ENCODE measurements around the gene COL25A1. TPM values are rescaled to one million over a fixed set of nuclear protein-coding genes. Genes with fewer than 3 reads are reported as not detected.

COL25A1 gene
- total RNA-seq, 1 experiment from 2014 or later: not detected

GRCh38 chr4:109232681-109233080 lies 69.8 kb downstream of the COL25A1 start:
- intact Hi-C loops (cut with micrococcal nuclease; ENCODE audit: unreplicated experiment): no loop called here
- Mint-ChIP-seq H3K27me3 (ENCODE audit: unreplicated experiment) (no peaks in the 10 kb centered on the region), H3K4me3 (ENCODE audit: low read depth, unreplicated experiment) (no peak overlapping the region), H3K4me1 (ENCODE audit: low read depth, unreplicated experiment) (no peaks in the 10 kb centered on the region), H3K27ac (ENCODE audit: unreplicated experiment) (no peak overlapping the region), H3K9me3 (ENCODE audit: low read depth, unreplicated experiment) (peaks cover 3% of the 10 kb centered on the region), H3K36me3 (ENCODE audit: insufficient read depth, unreplicated experiment) (no peaks in the 10 kb centered on the region)
- CTCF ChIA-PET: no interaction called here
- BruUV-seq (replicated peaks): no TSS peak
- DNase-seq: no peak
- TF ChIP-seq CTCF (IDR thresholded peaks at IDR 0.05; ENCODE audit: unreplicated experiment): no peak

DNA sequence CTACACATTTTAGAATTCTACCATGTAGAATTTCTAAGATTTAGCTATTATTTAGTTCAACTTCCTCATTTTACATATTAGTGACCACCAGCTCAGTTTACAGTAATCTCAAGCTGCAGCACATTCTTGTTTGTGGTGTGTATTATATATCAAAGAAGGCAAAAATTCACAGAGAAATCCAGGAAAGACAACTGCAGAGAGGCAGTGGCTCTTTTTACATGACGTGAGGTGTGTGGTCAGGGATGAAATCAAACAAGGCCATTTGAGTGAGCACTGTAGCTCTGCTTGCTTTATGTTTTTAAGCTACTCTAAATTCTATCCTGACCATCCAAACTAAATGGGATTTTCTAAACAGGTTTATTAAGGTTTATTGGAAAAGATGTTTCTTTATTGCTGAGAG lies 71.1 kb downstream of the COL25A1 start:
- H3K27me3 Mint-ChIP-seq (ENCODE audit: unreplicated experiment): no peaks in the 10 kb centered on the region
- TF ChIP-seq CTCF (IDR thresholded peaks at IDR 0.05; ENCODE audit: unreplicated experiment): no peak
- no TSS peak for BruUV-seq (replicated peaks)
- intact Hi-C loops (cut with micrococcal nuclease; ENCODE audit: unreplicated experiment): no loop called here
- CTCF ChIA-PET: no interaction called here
- no peak overlapping the region for H3K27ac Mint-ChIP-seq (ENCODE audit: unreplicated experiment)
- DNase-seq: no peak
- H3K36me3 Mint-ChIP-seq (ENCODE audit: insufficient read depth, unreplicated experiment): no peaks in the 10 kb centered on the region
- H3K9me3 Mint-ChIP-seq (ENCODE audit: low read depth, unreplicated experiment): no peaks in the 10 kb centered on the region
- H3K4me1 Mint-ChIP-seq (ENCODE audit: low read depth, unreplicated experiment): no peaks in the 10 kb centered on the region
- no peak overlapping the region for H3K4me3 Mint-ChIP-seq (ENCODE audit: low read depth, unreplicated experiment)

DNA sequence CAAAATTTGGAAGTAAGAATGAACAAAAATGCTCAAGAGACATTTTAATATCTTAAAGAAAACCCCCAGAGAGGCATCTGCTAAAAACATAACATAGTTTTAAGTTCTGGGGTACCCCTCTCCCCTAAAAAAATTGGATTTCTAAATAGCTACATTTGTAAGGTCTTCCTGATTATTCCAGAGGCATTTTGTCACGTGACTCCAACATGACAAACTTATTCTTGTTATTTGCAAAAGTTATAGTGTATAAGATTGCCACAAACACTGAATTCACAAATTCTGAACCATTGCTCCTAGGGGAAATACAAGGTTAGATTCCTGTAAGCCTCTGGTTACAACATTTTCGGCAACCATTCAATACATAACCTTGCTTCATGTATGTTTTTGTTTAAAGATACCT lies 73.4 kb downstream of the COL25A1 start:
- Mint-ChIP-seq H3K4me3 (ENCODE audit: low read depth, unreplicated experiment) (no peak overlapping the region), H3K27ac (ENCODE audit: unreplicated experiment) (no peak overlapping the region), H3K9me3 (ENCODE audit: low read depth, unreplicated experiment) (no peaks in the 10 kb centered on the region), H3K36me3 (ENCODE audit: insufficient read depth, unreplicated experiment) (no peaks in the 10 kb centered on the region), H3K27me3 (ENCODE audit: unreplicated experiment) (no peaks in the 10 kb centered on the region), H3K4me1 (ENCODE audit: low read depth, unreplicated experiment) (no peaks in the 10 kb centered on the region)
- TF ChIP-seq CTCF (IDR thresholded peaks at IDR 0.05; ENCODE audit: unreplicated experiment): no peak
- intact Hi-C loops (cut with micrococcal nuclease; ENCODE audit: unreplicated experiment): no loop called here
- BruUV-seq (replicated peaks): no TSS peak
- CTCF ChIA-PET: no interaction called here
- DNase-seq: no peak

- Mint-ChIP-seq H3K4me3 (ENCODE audit: low read depth, unreplicated experiment) (no peak overlapping the region), H3K36me3 (ENCODE audit: insufficient read depth, unreplicated experiment) (no peaks in the 10 kb centered on the region), H3K4me1 (ENCODE audit: low read depth, unreplicated experiment) (no peaks in the 10 kb centered on the region), H3K27ac (ENCODE audit: unreplicated experiment) (no peak overlapping the region), H3K9me3 (ENCODE audit: low read depth, unreplicated experiment) (no peaks in the 10 kb centered on the region), H3K27me3 (ENCODE audit: unreplicated experiment) (no peaks in the 10 kb centered on the region)
- DNase-seq: no peak
- intact Hi-C loops (cut with micrococcal nuclease; ENCODE audit: unreplicated experiment): no loop called here
- no TSS peak for BruUV-seq (replicated peaks)
- TF ChIP-seq CTCF (IDR thresholded peaks at IDR 0.05; ENCODE audit: unreplicated experiment): no peak
- CTCF ChIA-PET: no interaction called here
Observed at GRCh38 chr4:109218288-109218687, 84.2 kb downstream of the COL25A1 start.
